Neural crest cell (in vitro differentiated cells): Measurements from ENCODE around the gene MYO5C. TPM values are rescaled to one million over a fixed set of nuclear protein-coding genes. Genes with fewer than 3 reads are reported as not detected.

Experiments used
- DNase-seq: peaks from one replicate; pipeline ENCODE4 v3.0.0; 2021; ENCODE audit warnings: low read depth, mixed read lengths, low spot score
- H3K27ac Mint-ChIP-seq: one replicate; pipeline ENCODE4 v1.8.0; 2021; ENCODE audit warnings: mild to moderate bottlenecking, mixed read lengths; ENCODE audit not compliant: unreplicated experiment
- H3K27me3 Mint-ChIP-seq: 2 replicates; pipeline ENCODE4 v1.8.0; 2021; ENCODE audit warnings: low read depth, mild to moderate bottlenecking, mixed read lengths
- H3K36me3 Mint-ChIP-seq: 2 replicates; pipeline ENCODE4 v1.8.0; 2021; ENCODE audit warnings: low read depth, mild to moderate bottlenecking, mixed read lengths
- H3K4me1 Mint-ChIP-seq: 2 replicates; pipeline ENCODE4 v1.8.0; 2021; ENCODE audit warnings: mixed read lengths
- H3K4me3 Mint-ChIP-seq: one replicate; pipeline ENCODE4 v1.8.0; 2021; ENCODE audit warnings: mild to moderate bottlenecking, mixed read lengths
- H3K9me3 Mint-ChIP-seq: 2 replicates; pipeline ENCODE4 v1.8.0; 2021; ENCODE audit warnings: mixed read lengths
- total RNA-seq: library from RNA; stranded (reverse); gene quantifications from 2 replicates; pipeline ENCODE4 v1.2.1, GENCODE V29; 2021
- TF ChIP-seq, protein P1 (sequence below): fragments of 200-600 bp; sonication (generic); conservative IDR thresholded peaks from 2 replicates; pipeline ENCODE4 v1.5.0; 2021; ENCODE audit warnings: antibody characterized with exemption, mild to moderate bottlenecking

Gene MYO5C
- total RNA-seq, 1 donor from 2014 or later = 7.7 TPM

DNA sequence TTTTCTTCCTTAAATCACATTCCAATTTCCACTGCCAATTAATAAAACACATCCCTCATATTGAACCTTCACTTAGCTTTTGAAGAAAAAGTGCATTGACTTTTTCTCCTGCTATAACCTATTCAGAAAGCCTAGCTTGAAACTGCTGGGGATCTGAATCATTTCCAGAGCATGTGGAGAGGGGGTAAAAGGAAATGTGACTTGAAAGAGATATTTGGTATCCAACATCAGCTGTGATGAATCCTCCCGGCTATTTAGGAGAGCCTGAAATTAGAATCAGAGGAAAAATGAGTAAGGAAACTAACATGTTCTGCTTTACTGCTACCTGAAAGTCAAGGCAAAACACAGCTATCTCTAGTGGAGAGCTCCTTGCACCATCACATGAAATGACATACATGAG, 101.8 kb downstream of the MYO5C start:
- H3K4me3 Mint-ChIP-seq = no peak overlapping the region
- no peak for DNase-seq
- no peaks in the 10 kb centered on the region for H3K36me3 Mint-ChIP-seq
- H3K9me3 Mint-ChIP-seq = no peaks in the 10 kb centered on the region
- TF ChIP-seq, protein P1, sequence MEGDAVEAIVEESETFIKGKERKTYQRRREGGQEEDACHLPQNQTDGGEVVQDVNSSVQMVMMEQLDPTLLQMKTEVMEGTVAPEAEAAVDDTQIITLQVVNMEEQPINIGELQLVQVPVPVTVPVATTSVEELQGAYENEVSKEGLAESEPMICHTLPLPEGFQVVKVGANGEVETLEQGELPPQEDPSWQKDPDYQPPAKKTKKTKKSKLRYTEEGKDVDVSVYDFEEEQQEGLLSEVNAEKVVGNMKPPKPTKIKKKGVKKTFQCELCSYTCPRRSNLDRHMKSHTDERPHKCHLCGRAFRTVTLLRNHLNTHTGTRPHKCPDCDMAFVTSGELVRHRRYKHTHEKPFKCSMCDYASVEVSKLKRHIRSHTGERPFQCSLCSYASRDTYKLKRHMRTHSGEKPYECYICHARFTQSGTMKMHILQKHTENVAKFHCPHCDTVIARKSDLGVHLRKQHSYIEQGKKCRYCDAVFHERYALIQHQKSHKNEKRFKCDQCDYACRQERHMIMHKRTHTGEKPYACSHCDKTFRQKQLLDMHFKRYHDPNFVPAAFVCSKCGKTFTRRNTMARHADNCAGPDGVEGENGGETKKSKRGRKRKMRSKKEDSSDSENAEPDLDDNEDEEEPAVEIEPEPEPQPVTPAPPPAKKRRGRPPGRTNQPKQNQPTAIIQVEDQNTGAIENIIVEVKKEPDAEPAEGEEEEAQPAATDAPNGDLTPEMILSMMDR = no peak
- no peak overlapping the region for H3K27ac Mint-ChIP-seq
- no peaks in the 10 kb centered on the region for H3K27me3 Mint-ChIP-seq
- no peaks in the 10 kb centered on the region for H3K4me1 Mint-ChIP-seq

GRCh38 chr15:52193321-52193720, 102.3 kb downstream of the MYO5C start:
- DNase-seq = no peak
- H3K27ac Mint-ChIP-seq = no peak overlapping the region
- TF ChIP-seq, protein P1 = no peak
- H3K4me3 Mint-ChIP-seq = no peak overlapping the region
- no peaks in the 10 kb centered on the region for H3K4me1 Mint-ChIP-seq
- H3K36me3 Mint-ChIP-seq = no peaks in the 10 kb centered on the region
- no peaks in the 10 kb centered on the region for H3K9me3 Mint-ChIP-seq
- no peaks in the 10 kb centered on the region for H3K27me3 Mint-ChIP-seq

DNA sequence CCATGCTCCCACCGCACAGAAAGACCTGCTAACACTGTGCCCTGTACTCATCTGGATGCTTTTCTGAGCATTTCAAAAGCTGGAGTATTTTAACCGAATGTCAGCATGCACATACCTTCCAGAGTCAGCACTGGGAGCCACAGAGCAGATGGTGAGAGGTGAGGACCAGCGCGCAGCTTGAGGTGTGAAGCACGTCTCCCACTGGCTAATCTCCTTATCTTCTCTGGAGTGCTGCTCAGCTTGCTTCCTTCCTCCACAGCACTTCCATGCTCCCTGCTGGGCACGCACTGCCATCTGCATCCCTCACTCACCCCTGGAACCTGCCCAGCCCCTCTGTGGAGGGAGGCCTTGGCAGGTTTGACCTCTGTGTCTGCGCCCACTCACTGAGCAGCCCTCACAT, 104.4 kb downstream of the MYO5C start, which contains the start of gene GNB5:
Gene GNB5 (minus strand): TSS at position 186 of the 400 bp plus-strand sequence. CDS start 6,716 bp downstream, outside the sequence.
- no peak for DNase-seq
- TF ChIP-seq, protein P1 = no peak
- Mint-ChIP-seq H3K4me1 (no peaks in the 10 kb centered on the region), H3K9me3 (no peaks in the 10 kb centered on the region), H3K36me3 (no peaks in the 10 kb centered on the region), H3K4me3 (no peak within 1 kb of the TSS), H3K27ac (no peak within 1 kb of the TSS), H3K27me3 (no peaks in the 10 kb centered on the region)

DNA sequence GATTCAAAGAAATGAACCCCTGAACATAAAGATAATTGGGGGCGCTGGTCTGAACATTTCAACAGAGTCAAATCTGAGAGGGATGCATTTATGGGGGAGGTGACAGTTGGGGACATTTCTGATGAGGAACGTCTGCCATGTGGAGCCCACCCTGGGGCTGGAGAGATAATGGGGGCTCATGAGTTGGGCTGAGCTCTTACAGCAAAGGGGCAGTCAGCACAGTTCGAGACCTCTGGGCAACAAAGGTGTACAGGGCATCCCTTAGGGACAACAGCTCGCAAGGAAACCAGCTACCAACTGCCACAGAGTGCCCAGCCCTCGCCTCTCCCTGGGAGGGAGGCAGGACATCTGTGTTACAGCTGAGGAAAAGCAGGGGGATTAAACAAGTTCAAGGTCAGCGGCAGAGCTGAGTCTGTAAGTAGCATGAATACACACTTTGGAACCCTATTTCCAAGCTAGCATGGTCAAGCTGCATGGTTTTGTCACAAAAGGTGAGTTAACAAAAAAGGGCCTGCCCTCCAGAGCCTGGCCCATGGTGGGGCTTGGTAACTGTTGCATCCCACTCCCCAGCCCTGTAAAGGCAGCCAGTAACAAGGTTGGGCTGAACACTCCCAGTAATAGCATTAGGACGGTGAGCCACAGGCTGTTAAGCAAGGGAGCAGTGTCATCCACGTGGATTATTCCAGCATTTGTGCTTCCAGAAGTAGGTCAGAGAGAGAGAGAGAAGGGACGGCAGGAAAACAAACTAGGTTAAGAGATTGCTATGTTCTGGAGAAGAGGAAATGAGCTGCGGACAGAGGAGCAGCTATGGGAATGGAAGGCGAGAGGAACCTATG, 108.7 kb downstream of the MYO5C start:
- Mint-ChIP-seq H3K27ac (no peak overlapping the region), H3K27me3 (peaks cover 8% of the 10 kb centered on the region), H3K9me3 (no peaks in the 10 kb centered on the region), H3K4me3 (no peak overlapping the region), H3K4me1 (no peaks in the 10 kb centered on the region), H3K36me3 (no peaks in the 10 kb centered on the region)
- no peak for DNase-seq
- TF ChIP-seq, protein P1 = no peak

DNA sequence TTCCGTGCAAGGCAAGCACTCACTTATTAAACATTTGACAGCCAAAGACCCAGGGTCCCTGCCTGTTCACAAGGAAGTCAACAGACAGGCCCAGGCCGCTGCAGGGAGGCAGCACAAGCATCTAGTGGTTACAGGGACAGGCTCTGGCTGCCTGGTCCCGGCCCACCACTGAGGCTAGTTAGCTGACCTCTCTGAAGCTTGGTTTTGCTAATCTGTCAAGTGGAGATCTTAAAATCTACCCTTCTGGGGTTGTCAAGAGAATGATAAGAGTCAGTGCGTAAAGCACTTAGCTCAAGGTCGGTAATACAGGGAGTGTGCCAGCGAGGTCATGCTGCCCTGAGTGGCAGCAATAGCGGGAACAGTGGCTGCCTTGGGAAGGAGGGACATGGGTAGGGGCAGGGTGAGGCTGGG, 110.4 kb downstream of the MYO5C start:
- Mint-ChIP-seq H3K27me3 (peaks cover 24% of the 10 kb centered on the region), H3K36me3 (no peaks in the 10 kb centered on the region), H3K9me3 (no peaks in the 10 kb centered on the region), H3K27ac (peak overlapping the region; percentile 81), H3K4me1 (peaks cover 4% of the 10 kb centered on the region), H3K4me3 (no peak overlapping the region)
- TF ChIP-seq, protein P1 = no peak
- no peak for DNase-seq
